ENCODE measurements around the gene OR9Q1.

The OR9Q1 gene

GRCh38 chr11:58057481-58057880, 33.8 kb downstream of the OR9Q1 start:
- no peak for TF ChIP-seq POLR2A (IDR thresholded peaks at IDR 0.05; ENCODE audit: extremely low read depth, insufficient read length)
- TF ChIP-seq MYC (IDR thresholded peaks at IDR 0.05; ENCODE audit: low read depth, low read length): no peak
- TF ChIP-seq, protein P1, sequence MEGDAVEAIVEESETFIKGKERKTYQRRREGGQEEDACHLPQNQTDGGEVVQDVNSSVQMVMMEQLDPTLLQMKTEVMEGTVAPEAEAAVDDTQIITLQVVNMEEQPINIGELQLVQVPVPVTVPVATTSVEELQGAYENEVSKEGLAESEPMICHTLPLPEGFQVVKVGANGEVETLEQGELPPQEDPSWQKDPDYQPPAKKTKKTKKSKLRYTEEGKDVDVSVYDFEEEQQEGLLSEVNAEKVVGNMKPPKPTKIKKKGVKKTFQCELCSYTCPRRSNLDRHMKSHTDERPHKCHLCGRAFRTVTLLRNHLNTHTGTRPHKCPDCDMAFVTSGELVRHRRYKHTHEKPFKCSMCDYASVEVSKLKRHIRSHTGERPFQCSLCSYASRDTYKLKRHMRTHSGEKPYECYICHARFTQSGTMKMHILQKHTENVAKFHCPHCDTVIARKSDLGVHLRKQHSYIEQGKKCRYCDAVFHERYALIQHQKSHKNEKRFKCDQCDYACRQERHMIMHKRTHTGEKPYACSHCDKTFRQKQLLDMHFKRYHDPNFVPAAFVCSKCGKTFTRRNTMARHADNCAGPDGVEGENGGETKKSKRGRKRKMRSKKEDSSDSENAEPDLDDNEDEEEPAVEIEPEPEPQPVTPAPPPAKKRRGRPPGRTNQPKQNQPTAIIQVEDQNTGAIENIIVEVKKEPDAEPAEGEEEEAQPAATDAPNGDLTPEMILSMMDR (IDR thresholded peaks at IDR 0.05; ENCODE audit: low read depth, low read length): no peak
- TF ChIP-seq MAX (IDR thresholded peaks at IDR 0.05; ENCODE audit: low read depth, low read length): no peak
- H3K4me3 ChIP-seq (ENCODE audit: low read depth, low read length): no peak overlapping the region

GRCh38 chr11:58058276-58059006, 34.8 kb downstream of the OR9Q1 start:
- no peak overlapping the region for H3K4me3 ChIP-seq (ENCODE audit: low read depth, low read length)
- TF ChIP-seq, protein P1 (IDR thresholded peaks at IDR 0.05; ENCODE audit: low read depth, low read length): no peak
- TF ChIP-seq POLR2A (IDR thresholded peaks at IDR 0.05; ENCODE audit: extremely low read depth, insufficient read length) (no peak), MAX (IDR thresholded peaks at IDR 0.05; ENCODE audit: low read depth, low read length) (no peak), MYC (IDR thresholded peaks at IDR 0.05; ENCODE audit: low read depth, low read length) (no peak)
- DNase-seq (ENCODE audit: low read depth): no peak

More at GRCh38 chr11:58057481-58057880, 33.8 kb downstream of the OR9Q1 start:
- DNase-seq (ENCODE audit: low read depth): no peak

DNA sequence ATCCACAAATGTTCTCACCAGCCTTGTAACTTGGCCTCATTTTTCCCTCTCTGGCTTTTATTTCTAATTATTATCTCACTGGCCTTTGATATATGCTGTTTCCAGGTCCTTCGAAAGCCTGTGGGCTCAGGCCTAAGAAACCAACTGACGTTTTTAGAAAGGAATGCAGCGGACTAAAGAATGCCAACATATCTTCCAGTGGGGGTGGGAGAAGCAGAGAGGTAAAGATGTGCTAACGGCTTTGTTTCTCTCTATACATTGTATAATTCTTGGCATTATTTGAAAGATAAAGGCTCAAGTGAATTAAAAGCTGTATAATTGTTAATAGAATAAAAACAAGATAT, 35.3 kb downstream of the OR9Q1 start:
- TF ChIP-seq MAX (IDR thresholded peaks at IDR 0.05; ENCODE audit: low read depth, low read length) (no peak), POLR2A (IDR thresholded peaks at IDR 0.05; ENCODE audit: extremely low read depth, insufficient read length) (no peak), MYC (IDR thresholded peaks at IDR 0.05; ENCODE audit: low read depth, low read length) (no peak)
- TF ChIP-seq, protein P1 (IDR thresholded peaks at IDR 0.05; ENCODE audit: low read depth, low read length): no peak
- no peak for DNase-seq (ENCODE audit: low read depth)
- H3K4me3 ChIP-seq (ENCODE audit: low read depth, low read length): no peak overlapping the region

GRCh38 chr11:58060535-58060934, 36.9 kb downstream of the OR9Q1 start:
- H3K4me3 ChIP-seq (ENCODE audit: low read depth, low read length): no peak overlapping the region
- TF ChIP-seq POLR2A (IDR thresholded peaks at IDR 0.05; ENCODE audit: extremely low read depth, insufficient read length): no peak
- TF ChIP-seq, protein P1 (IDR thresholded peaks at IDR 0.05; ENCODE audit: low read depth, low read length): no peak
- TF ChIP-seq MAX (IDR thresholded peaks at IDR 0.05; ENCODE audit: low read depth, low read length): no peak
- TF ChIP-seq MYC (IDR thresholded peaks at IDR 0.05; ENCODE audit: low read depth, low read length): no peak
- DNase-seq (ENCODE audit: low read depth): no peak

DNA sequence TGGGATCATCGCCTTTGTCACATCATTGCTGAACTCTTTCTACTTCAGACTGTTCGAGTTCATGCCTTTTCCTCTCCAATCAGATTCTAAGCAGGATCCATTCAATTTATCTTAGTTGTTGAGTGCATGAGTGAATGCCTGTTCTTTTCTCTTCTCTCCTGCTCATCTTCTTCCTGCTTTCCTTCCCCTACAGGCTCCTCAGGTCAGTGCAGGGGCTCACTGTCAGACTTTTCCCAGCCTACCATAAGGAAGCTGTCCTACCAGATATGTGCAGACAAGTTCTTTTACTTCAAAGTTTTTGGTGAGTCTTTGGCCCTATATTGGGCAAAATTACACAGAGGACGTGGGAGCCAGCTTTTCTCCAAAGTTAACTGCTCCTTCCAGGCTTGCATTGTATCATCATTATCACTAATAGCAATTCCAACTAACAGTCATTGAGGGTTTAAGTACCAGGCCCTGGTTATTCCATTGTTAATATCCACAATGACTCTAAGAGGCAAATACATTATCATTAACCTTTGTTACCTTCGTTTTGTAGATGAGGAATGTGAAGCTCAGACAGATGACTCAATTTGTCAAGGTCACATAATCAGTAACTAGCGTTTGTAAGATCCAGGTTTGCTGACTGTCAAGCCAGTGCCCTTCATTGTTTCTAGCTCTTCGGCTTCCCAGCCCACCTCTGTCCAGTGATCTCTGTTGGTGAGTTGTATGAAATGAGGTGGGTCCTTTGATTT, 37.4 kb downstream of the OR9Q1 start:
- TF ChIP-seq POLR2A (IDR thresholded peaks at IDR 0.05; ENCODE audit: extremely low read depth, insufficient read length) (no peak), MYC (IDR thresholded peaks at IDR 0.05; ENCODE audit: low read depth, low read length) (no peak), MAX (IDR thresholded peaks at IDR 0.05; ENCODE audit: low read depth, low read length) (no peak)
- TF ChIP-seq, protein P1 (IDR thresholded peaks at IDR 0.05; ENCODE audit: low read depth, low read length): no peak
- no peak overlapping the region for H3K4me3 ChIP-seq (ENCODE audit: low read depth, low read length)
- no peak for DNase-seq (ENCODE audit: low read depth)

Measured in NB4 (cell line).